Measurements from ENCODE around the gene TYMP.
A peak's percentile ranks its signal among the peaks of the same experiment; 100 is the strongest.
"Not testable (repeated sequence)": the region's sequence is repeated elsewhere in the genome, so short reads cannot be mapped to it uniquely, and the experiment has no call there.

TYMP gene

GRCh38 chr22:50562523-50563412, 33.0 kb upstream of the TYMP start, which contains the start of gene SYCE3:
SYCE3 (minus strand) TSS chr22:50562919; CDS start chr22:50556405, 6,514 bp downstream.
- DNase-seq = peak; percentile 86 to 96 (median 94)

DNA sequence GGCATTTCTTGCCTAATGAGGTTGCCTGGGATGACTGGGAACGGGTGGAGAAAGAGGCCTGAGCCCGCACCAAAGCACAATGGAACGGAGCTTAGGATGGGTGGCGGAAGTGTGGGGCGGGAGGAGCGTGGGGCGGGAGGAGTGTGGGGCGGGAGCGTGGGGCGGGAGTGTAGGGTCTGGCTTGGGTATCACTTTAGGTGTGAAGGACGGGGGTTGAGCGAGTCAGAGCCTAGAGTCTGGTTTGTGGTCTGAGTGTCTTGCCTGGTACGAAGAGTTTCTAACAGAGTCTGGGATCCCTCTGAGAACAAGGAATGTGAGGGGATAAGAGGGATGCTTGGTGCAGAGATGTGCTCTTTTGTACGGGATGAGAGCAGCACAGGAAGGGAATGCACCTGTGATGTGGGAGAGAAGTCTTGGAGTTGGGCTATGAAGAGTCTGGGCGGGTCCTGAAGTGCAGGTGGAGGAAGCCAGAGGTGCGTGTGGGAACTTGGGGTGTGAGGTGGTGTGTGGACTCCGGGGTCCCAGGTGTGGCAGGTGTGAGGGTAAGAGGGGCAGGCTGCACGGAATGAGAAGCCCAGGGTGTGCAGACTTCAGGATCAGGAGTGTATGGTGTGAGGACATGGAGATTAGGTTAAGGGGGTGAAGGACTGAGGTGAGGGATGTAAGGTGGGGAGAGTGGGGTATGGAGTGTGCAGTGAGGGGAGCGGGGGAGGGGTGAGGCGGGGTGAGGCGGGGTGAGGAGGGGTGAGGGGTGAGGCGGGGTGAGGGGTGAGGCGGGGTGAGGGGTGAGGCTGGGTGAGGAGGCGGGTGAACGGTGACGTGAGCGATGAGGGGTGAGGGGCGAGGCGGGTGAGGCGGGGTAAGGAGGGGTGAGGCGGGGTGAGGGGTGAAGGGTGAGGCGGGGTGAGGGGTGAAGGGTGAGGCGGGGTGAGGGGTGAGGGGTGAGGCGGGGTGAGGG, 31.9 kb upstream of the TYMP start:
- DNase-seq = no peak

DNA sequence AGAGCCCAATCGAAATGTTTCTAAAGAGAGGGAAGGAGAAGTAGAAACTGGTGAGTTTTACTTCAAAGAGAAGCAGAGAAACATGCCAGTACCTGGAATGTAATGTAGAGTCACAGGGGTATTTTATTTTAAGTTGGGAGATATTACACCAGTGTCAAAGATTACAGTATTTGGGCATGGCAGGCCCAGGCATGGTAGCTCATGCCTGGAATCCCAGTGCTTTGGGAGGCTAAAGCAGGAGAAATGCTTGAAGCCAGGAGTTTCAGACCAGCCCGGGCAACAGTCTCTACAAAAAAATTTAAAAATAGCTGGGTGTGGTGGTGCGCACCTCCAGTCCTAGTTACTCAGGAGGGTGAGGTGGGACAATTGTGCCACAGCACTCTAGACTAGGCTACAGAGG, 30.2 kb upstream of the TYMP start:
- DNase-seq = no peak

- no peak for DNase-seq
Observed at GRCh38 chr22:50556703-50557102, 26.9 kb upstream of the TYMP start.

DNA sequence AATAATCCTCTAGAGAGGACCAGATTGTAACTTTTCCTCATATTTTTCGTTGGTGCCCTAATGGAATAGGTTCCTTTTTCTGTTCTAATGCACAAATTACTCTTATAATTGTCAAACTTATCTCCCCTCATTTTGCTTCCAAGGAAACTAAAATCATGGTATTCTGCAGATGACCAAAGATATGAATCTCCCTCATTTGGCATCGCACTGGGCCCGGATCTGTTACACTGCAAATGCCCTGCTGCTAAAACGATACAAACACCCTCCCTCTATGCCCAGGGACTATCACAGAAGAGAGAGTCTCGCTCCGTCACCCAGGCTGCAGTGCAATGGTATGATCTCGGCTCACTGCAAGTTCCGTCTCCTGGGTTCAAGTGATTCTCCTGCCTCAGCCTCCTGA, 23.5 kb upstream of the TYMP start:
- DNase-seq = no peak

GRCh38 chr22:50551160-50551752, 21.4 kb upstream of the TYMP start:
- DNase-seq = no peak

GRCh38 chr22:50550395-50550794, 20.6 kb upstream of the TYMP start:
- no peak for DNase-seq

DNA sequence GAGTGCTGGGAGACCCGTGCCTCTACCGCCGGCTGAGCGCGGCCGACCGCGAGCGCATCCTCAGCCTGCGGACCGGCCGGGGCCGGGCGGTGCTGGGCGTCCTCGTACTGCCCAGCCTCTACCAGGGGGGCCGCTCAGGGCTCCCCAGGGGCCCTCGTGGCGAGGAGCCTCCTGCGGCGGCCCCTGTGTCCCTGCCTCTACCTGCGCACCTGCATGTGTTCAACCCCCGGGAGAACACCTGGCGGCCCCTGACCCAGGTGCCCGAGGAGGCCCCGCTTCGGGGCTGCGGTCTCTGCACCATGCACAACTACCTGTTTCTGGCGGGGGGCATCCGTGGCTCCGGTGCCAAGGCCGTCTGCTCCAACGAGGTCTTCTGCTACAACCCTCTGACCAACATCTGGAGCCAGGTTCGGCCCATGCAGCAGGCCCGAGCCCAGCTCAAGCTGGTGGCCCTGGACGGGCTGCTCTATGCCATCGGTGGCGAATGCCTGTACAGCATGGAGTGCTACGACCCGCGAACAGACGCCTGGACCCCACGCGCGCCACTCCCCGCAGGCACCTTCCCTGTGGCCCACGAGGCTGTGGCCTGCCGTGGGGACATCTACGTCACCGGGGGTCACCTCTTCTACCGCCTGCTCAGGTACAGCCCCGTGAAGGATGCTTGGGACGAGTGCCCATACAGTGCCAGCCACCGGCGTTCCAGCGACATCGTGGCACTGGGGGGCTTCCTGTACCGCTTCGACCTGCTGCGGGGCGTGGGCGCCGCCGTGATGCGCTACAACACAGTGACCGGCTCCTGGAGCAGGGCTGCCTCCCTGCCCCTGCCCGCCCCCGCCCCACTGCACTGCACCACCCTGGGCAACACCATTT, 19.3 kb upstream of the TYMP start:
- peak in 2 of 6 experiments; percentile 50 to 51 for DNase-seq

GRCh38 chr22:50548040-50548920, 18.5 kb upstream of the TYMP start:
- DNase-seq = peak; percentile 28 to 71 (median 56)

- DNase-seq = no peak
Observed at GRCh38 chr22:50547263-50547985, 17.6 kb upstream of the TYMP start.

DNA sequence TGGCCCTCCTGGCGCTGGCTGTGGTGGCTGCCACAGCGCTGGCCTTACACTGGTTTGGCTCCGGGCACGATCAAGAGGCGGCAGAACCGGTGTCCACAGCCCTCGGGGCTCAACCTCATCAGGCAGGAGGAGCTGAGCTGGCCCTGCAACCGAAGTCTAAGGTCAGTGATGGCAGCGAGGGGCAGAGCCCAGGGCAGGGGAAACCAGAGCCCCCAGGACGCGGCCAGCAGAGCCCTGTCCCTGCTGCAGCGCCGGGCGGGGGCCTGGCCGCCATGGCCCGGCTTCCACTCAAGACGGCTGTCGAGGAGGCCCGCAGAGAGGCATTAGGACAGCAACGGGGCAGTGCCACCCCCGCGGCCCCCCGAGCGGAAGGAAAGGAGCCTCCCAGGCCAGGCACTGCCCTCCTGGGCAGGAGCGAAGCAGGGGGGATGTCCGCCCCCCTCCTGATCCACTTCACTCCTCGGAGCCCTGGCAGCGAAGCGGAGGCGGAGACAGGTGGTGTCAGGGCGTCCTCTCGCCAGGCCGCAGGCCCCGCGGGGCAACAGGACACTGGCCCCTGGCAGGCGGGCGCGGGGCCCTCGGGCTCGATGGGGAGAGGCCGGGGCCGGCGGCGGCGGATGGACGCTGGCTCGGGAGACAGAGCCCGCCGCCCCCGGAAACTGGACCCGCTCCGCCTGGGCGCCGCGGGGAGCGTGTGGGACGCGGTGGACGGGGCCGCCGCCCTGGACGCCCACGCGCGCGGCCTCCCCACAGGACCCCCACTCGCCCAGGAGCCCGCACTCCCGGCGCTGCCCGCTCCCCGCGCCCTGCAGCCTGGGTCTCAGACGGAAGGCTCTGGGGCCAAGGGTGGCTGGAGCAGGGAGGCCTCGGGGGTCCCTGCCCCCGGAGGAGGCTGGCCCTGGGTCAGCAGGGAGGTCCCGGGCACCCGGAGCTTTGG, 16.8 kb upstream of the TYMP start:
- no peak for DNase-seq

- DNase-seq = no peak
Observed at GRCh38 chr22:50545522-50546325, 15.9 kb upstream of the TYMP start, which contains the start of gene KLHDC7B. KLHDC7B (plus strand) TSS chr22:50545899; CDS start chr22:50546244, 345 bp downstream.

DNA sequence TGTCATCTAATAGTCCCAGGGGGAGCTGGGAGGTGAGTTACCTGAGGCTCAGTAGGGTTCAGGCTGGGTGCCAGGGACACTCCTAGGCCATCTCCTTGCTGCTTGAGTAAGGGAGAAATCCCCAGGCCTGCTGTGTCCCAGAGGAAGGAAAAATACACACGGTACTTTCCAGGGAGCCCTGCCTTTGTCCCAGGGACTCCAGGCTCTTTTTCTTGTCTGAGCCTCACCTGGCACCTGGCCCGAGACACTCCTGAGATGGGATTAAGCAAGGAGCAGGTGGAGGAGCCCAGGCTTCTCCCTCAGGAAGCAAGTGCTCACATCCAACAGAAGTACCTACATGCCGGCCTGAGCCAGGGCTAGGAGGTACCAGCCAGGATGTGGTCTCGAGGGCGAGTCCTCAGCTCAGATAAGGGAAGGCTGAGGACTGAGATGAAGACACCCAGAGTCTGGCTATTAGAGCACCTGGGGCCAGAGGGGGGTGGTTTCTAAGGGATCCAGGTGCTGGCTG, 15.0 kb upstream of the TYMP start:
- no peak for DNase-seq

GRCh38 chr22:50544078-50544745, 14.4 kb upstream of the TYMP start:
- peak; percentile 50 to 73 (median 69) for DNase-seq

GRCh38 chr22:50542416-50542927, 12.7 kb upstream of the TYMP start:
- no peak for DNase-seq

GRCh38 chr22:50541667-50542026, 11.8 kb upstream of the TYMP start:
- not testable (repeated sequence) for DNase-seq

GRCh38 chr22:50540381-50540780, 10.6 kb upstream of the TYMP start:
- DNase-seq = no peak

Measured in stimulated activated naive CD4-positive, alpha-beta T cell (primary cell).